SH-SY5Y (cell line): ENCODE results near the gene GALNT15.

Experiments
- GATA2 ChIP-seq: IDR thresholded peaks from 2 replicates; pipeline ENCODE4 v1.6.1; 2011; ENCODE audit warnings: mild to moderate bottlenecking, low read depth, low read length
- GATA3 ChIP-seq: IDR thresholded peaks from 2 replicates; pipeline ENCODE4 v1.6.1; 2011; ENCODE audit warnings: low read depth, mild to moderate bottlenecking, low read length, moderate library complexity

GRCh38 chr3:16266714-16267113, 92.2 kb downstream of the GALNT15 start:
- TF ChIP-seq GATA2: no peak
- TF ChIP-seq GATA3: no peak
